Loucy (cell line): ENCODE results near the gene DAB1.

Experiments used
- CTCF ChIP-seq: fragments of 200-600 bp; sonication (generic); conservative IDR thresholded peaks from 2 replicates; pipeline ENCODE4 v1.5.1; 2014; ENCODE audit warnings: mild to moderate bottlenecking, antibody characterized with exemption, low read length
- EZH2phosphoT487 ChIP-seq: fragments of 200-600 bp; IDR thresholded peaks from 2 replicates; pipeline ENCODE4 v1.6.1; 2018; ENCODE audit warnings: antibody characterized with exemption, mild to moderate bottlenecking, moderate library complexity, borderline replicate concordance

- TF ChIP-seq CTCF (no peak), EZH2phosphoT487 (no peak)
These were observed 224.9 kb downstream of the DAB1 start for GRCh38 chr1:57198912-57199311.
